Astrocyte (in vitro differentiated cells and primary cell): ENCODE data around the gene SF1.

Experiments
- EZH2 ChIP-seq: IDR thresholded peaks from 2 replicates; pipeline ENCODE4 v1.6.1; 2012; ENCODE audit warnings: mild to moderate bottlenecking, low read length, inconsistent platforms; ENCODE audit not compliant: insufficient read depth
- TF ChIP-seq, protein P1 (sequence below): IDR thresholded peaks from 2 replicates; pipeline ENCODE4 v1.5.1; 2011; ENCODE audit warnings: low read depth, mild to moderate bottlenecking, inconsistent platforms, low read length, moderate library complexity; ENCODE audit not compliant: insufficient read depth

DNA sequence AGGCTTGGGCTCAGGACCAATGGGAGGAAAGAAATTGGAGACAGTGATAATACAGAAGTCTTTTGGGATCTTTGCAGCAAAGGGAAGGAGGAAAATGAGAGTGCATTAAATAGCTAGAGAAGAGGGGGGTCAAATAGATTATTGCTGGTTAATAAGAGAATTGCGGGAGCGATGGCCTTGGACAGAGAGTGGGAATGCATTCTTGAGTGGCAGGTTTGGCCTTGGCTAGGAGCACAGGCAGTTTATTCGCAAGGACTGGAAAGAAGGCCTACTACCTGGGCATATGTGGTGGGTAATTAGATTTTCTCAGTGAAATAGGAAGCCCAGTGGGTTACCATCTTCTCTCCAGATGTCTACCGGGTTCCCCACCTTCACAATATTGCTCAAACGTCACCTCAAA, 35.5 kb upstream of the SF1 start:
- TF ChIP-seq, protein P1, sequence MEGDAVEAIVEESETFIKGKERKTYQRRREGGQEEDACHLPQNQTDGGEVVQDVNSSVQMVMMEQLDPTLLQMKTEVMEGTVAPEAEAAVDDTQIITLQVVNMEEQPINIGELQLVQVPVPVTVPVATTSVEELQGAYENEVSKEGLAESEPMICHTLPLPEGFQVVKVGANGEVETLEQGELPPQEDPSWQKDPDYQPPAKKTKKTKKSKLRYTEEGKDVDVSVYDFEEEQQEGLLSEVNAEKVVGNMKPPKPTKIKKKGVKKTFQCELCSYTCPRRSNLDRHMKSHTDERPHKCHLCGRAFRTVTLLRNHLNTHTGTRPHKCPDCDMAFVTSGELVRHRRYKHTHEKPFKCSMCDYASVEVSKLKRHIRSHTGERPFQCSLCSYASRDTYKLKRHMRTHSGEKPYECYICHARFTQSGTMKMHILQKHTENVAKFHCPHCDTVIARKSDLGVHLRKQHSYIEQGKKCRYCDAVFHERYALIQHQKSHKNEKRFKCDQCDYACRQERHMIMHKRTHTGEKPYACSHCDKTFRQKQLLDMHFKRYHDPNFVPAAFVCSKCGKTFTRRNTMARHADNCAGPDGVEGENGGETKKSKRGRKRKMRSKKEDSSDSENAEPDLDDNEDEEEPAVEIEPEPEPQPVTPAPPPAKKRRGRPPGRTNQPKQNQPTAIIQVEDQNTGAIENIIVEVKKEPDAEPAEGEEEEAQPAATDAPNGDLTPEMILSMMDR = no peak
- TF ChIP-seq EZH2 = no peak
